ENCODE measurements around the gene CHRDL2. TPM values are rescaled to one million over a fixed set of nuclear protein-coding genes. Genes with fewer than 3 reads are reported as not detected.
"Not testable (repeated sequence)": the region's sequence is repeated elsewhere in the genome, so short reads cannot be mapped to it uniquely, and the experiment has no call there.

Gene CHRDL2
- total RNA-seq, 1 donor from 2014 or later: 1.2 TPM

- no peaks in the 10 kb centered on the region for H3K9me3 ChIP-seq
- intact Hi-C loops (cut with DNase I): no loop called here
- no peak for DNase-seq
Observed at GRCh38 chr11:74671520-74672196, 59.6 kb downstream of the CHRDL2 start.

GRCh38 chr11:74670171-74670570, 61.1 kb downstream of the CHRDL2 start:
- DNase-seq (no peak), ATAC-seq (no peak)
- no peaks in the 10 kb centered on the region for H3K9me3 ChIP-seq
- H3K4me3 ChIP-seq: no peak overlapping the region
- no peaks in the 10 kb centered on the region for H3K36me3 ChIP-seq
- no peak for TF ChIP-seq CTCF (IDR thresholded peaks at IDR 0.05)
- H3K27ac ChIP-seq: no peak overlapping the region
- no peaks in the 10 kb centered on the region for H3K27me3 ChIP-seq (ENCODE audit: low read depth)
- intact Hi-C loops (cut with DNase I): no loop called here
- no peaks in the 10 kb centered on the region for H3K4me1 ChIP-seq

More at GRCh38 chr11:74671520-74672196, 59.6 kb downstream of the CHRDL2 start:
- ATAC-seq: no peak
- H3K4me1 ChIP-seq: no peaks in the 10 kb centered on the region
- H3K27ac ChIP-seq: no peak overlapping the region
- TF ChIP-seq CTCF (IDR thresholded peaks at IDR 0.05): no peak
- H3K4me3 ChIP-seq: no peak overlapping the region
- no peaks in the 10 kb centered on the region for H3K36me3 ChIP-seq
- H3K27me3 ChIP-seq (ENCODE audit: low read depth): no peaks in the 10 kb centered on the region

- H3K9me3 ChIP-seq: no peaks in the 10 kb centered on the region
Observed at GRCh38 chr11:74669211-74670160, 61.7 kb downstream of the CHRDL2 start.

GRCh38 chr11:74663315-74663714, 67.9 kb downstream of the CHRDL2 start:
- no peaks in the 10 kb centered on the region for H3K36me3 ChIP-seq
- DNase-seq: no peak
- H3K27ac ChIP-seq: no peak overlapping the region
- no peak overlapping the region for H3K4me3 ChIP-seq
- TF ChIP-seq CTCF (IDR thresholded peaks at IDR 0.05): no peak
- intact Hi-C loops (cut with DNase I): no loop called here
- H3K9me3 ChIP-seq: no peaks in the 10 kb centered on the region
- ATAC-seq: no peak
- H3K4me1 ChIP-seq: no peaks in the 10 kb centered on the region
- H3K27me3 ChIP-seq (ENCODE audit: low read depth): no peaks in the 10 kb centered on the region

More at GRCh38 chr11:74669211-74670160, 61.7 kb downstream of the CHRDL2 start:
- Histone ChIP-seq H3K4me1 (no peaks in the 10 kb centered on the region), H3K27ac (no peak overlapping the region), H3K4me3 (no peak overlapping the region), H3K36me3 (no peaks in the 10 kb centered on the region), H3K27me3 (ENCODE audit: low read depth) (no peaks in the 10 kb centered on the region)
- TF ChIP-seq CTCF (IDR thresholded peaks at IDR 0.05): no peak
- no peak for DNase-seq
- no peak for ATAC-seq
- intact Hi-C loops (cut with DNase I): no loop called here

GRCh38 chr11:74662487-74663103, 68.6 kb downstream of the CHRDL2 start:
- Histone ChIP-seq H3K4me1 (no peaks in the 10 kb centered on the region), H3K36me3 (no peaks in the 10 kb centered on the region), H3K27ac (no peak overlapping the region), H3K9me3 (no peaks in the 10 kb centered on the region), H3K4me3 (no peak overlapping the region), H3K27me3 (ENCODE audit: low read depth) (no peaks in the 10 kb centered on the region)
- TF ChIP-seq CTCF (IDR thresholded peaks at IDR 0.05): no peak
- no peak for DNase-seq
- intact Hi-C loops (cut with DNase I): no loop called here
- ATAC-seq: no peak

- H3K27me3 ChIP-seq (ENCODE audit: low read depth); H3K9me3 ChIP-seq; H3K4me1 ChIP-seq; H3K36me3 ChIP-seq; intact Hi-C loops (cut with DNase I); DNase-seq; H3K4me3 ChIP-seq; H3K27ac ChIP-seq; ATAC-seq: not testable (repeated sequence)
Observed at GRCh38 chr11:74659124-74659523, 72.1 kb downstream of the CHRDL2 start.
